K562 treated with DMSO at 1 percent for 48 hours (cell line): ENCODE results near the gene SCGB1D2. TPM values are rescaled to one million over a fixed set of nuclear protein-coding genes. Genes with fewer than 3 reads are reported as not detected.

Source experiments
- total RNA-seq: library from RNA; unstranded; fragments of 300-600 nt; gene quantifications from 2 replicates; pipeline ENCODE4 v1.2.3, GENCODE V29; 2022; ENCODE audit warnings: low replicate concordance; ENCODE audit errors: extremely low read depth

SCGB1D2 gene
- total RNA-seq = not detected in 2 replicates

GRCh38 chr11:62242021-62242420, at the start of gene SCGB1D2:
Gene SCGB1D2, plus strand, starts transcription at chr11:62242239. Its CDS starts 69 bp downstream, at chr11:62242308.

DNA sequence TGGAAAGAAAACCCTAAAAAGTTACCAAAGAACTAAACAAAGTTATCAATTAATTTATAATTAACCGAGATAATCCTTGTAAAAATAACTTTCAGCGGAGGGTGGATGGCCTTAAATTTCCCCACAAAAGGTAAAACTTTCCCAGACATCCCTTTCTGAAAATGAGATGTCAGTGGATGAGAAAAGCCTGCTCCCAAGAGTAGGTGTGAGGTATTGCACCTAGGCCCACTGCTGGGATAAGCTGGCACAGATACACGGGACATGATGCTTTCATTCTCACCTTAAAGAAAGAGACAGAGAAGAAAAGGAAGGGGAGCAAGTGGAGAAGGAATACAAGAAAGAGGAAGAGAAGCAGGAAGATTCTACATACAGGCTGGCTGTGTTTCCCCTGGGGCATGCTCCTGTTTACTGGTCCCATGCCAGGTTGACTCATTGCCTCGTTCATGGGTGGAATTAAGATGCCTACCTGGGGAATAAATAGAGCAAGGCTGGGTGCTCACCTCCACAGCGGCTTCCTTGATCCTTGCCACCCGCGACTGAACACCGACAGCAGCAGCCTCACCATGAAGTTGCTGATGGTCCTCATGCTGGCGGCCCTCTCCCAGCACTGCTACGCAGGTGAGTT, 27.7 kb downstream of the SCGB1D2 start, which contains the start of gene SCGB2A2:
Gene SCGB2A2, plus strand, starts transcription at position 505 of the 625 bp plus-strand sequence. Its CDS starts 59 bp downstream, at position 564.

Other genes starting within 250 kb of the SCGB1D2 start
- not detected in 2 replicates for gene INCENP, start 118.2 kb upstream of the SCGB1D2 start, total RNA-seq
- gene SCGB1D1, start 52.0 kb upstream of the SCGB1D2 start, total RNA-seq = not detected in 2 replicates
- not detected in 2 replicates for gene SCGB2A1, start 33.6 kb upstream of the SCGB1D2 start, total RNA-seq
- gene SCGB2A2, start 27.9 kb downstream of the SCGB1D2 start, total RNA-seq = not detected in 2 replicates
- gene SCGB1D4, start 56.8 kb downstream of the SCGB1D2 start, total RNA-seq = not detected in 2 replicates
- not detected in 2 replicates for gene ASRGL1, start 95.2 kb downstream of the SCGB1D2 start, total RNA-seq
- not detected in 2 replicates for gene SCGB1A1, start 176.8 kb downstream of the SCGB1D2 start, total RNA-seq